CD4-positive, CD25-positive, alpha-beta regulatory T cell (primary cell): ENCODE measurements around the gene CLEC4E. TPM values are rescaled to one million over a fixed set of nuclear protein-coding genes. Genes with fewer than 3 reads are reported as not detected.
"Not testable (repeated sequence)": the region's sequence is repeated elsewhere in the genome, so short reads cannot be mapped to it uniquely, and the experiment has no call there.

Source experiments
- ATAC-seq, 2 donors: fragments of 150-1000 bp; cut with Tn5 transposase; one replicate each; pipeline ENCODE4 v1.10.0; 2021; ENCODE audit warnings: low read depth in 2 of 2, moderate number of reproducible peaks in 2 of 2, moderate library complexity in 1 of 2
- DNase-seq, 3 donors: peaks; one replicate each; pipeline versions ENCODE4 v3.0.0 to v3.0.0-alpha.2; 2012 to 2022; ENCODE audit warnings: mixed read lengths in 1 of 3
- H3K27ac ChIP-seq: one replicate; pipeline ENCODE4 v1.7.0; 2013; ENCODE audit warnings: mild to moderate bottlenecking, low read length; ENCODE audit not compliant: insufficient read depth, poor library complexity, severe bottlenecking
- H3K27me3 ChIP-seq: one replicate; pipeline ENCODE4 v1.7.0; 2013; ENCODE audit warnings: low read length; ENCODE audit not compliant: control insufficient read depth, insufficient read depth
- H3K36me3 ChIP-seq: one replicate; pipeline ENCODE4 v1.7.0; 2013; ENCODE audit warnings: mild to moderate bottlenecking, low read length, moderate library complexity; ENCODE audit not compliant: control insufficient read depth, insufficient read depth
- H3K4me1 ChIP-seq: 2 replicates; pipeline ENCODE4 v1.7.0; 2013; ENCODE audit warnings: mild to moderate bottlenecking, low read length; ENCODE audit not compliant: insufficient read depth, control insufficient read depth, poor library complexity, severe bottlenecking
- H3K4me3 ChIP-seq: one replicate; pipeline ENCODE4 v1.7.0; 2013; ENCODE audit warnings: low read depth, mild to moderate bottlenecking, low read length, moderate library complexity
- H3K9me3 ChIP-seq, 2 experiments: 1 replicate in 1 of 2; 2 replicates in 1 of 2; pipeline ENCODE4 v1.7.0; 2013; ENCODE audit warnings: low read length in 2 of 2, mild to moderate bottlenecking in 1 of 2, moderate library complexity in 1 of 2; ENCODE audit not compliant: control insufficient read depth in 2 of 2
- H3K27ac Mint-ChIP-seq, 3 donors: one replicate each; pipeline ENCODE4 v1.8.0; 2020 to 2022; ENCODE audit warnings: mild to moderate bottlenecking in 3 of 3, mixed read lengths in 3 of 3, moderate library complexity in 2 of 3
- H3K27me3 Mint-ChIP-seq: one replicate; pipeline ENCODE4 v1.8.0; 2022; ENCODE audit warnings: mild to moderate bottlenecking, mixed read lengths
- H3K36me3 Mint-ChIP-seq: one replicate; pipeline ENCODE4 v1.8.0; 2020; ENCODE audit warnings: mixed read lengths
- H3K4me1 Mint-ChIP-seq, 4 donors: one replicate each; pipeline ENCODE4 v1.8.0; 2020 to 2022; ENCODE audit warnings: mixed read lengths in 4 of 4, mild to moderate bottlenecking in 1 of 4
- H3K4me3 Mint-ChIP-seq, 4 donors: one replicate each; pipeline ENCODE4 v1.8.0; 2020 to 2022; ENCODE audit warnings: mild to moderate bottlenecking in 4 of 4, mixed read lengths in 4 of 4, moderate library complexity in 3 of 4
- H3K9me3 Mint-ChIP-seq, 7 donors: one replicate each; pipeline ENCODE4 v1.8.0; 2020 to 2022; ENCODE audit warnings: mixed read lengths in 7 of 7, mild to moderate bottlenecking in 3 of 7, moderate library complexity in 2 of 7
- polyA plus RNA-seq, 4 donors: library from polyadenylated mRNA; unstranded; fragments of 300-500 nt; fragmentation: Illumina TruSeq; gene quantifications; one replicate each; pipeline ENCODE4 v1.2.3, GENCODE V29; 2021
- total RNA-seq: library from RNA; stranded (reverse); gene quantifications from one replicate; pipeline ENCODE4 v1.2.3, GENCODE V29; 2022

The CLEC4E gene
- total and polyA plus RNA-seq, 5 donors from 2014 or later = 0.36 TPM; not detected in 4

- not testable (repeated sequence) for H3K9me3 ChIP-seq, H3K27me3 ChIP-seq, H3K36me3 ChIP-seq, H3K4me3 ChIP-seq, DNase-seq, H3K9me3 Mint-ChIP-seq, H3K36me3 Mint-ChIP-seq, H3K4me3 Mint-ChIP-seq, H3K27ac Mint-ChIP-seq, H3K27ac ChIP-seq, ATAC-seq, H3K4me1 ChIP-seq, H3K4me1 Mint-ChIP-seq, H3K27me3 Mint-ChIP-seq
Observed at GRCh38 chr12:8537820-8538219, 2.9 kb downstream of the CLEC4E start.

GRCh38 chr12:8532045-8532444 lies 8.7 kb downstream of the CLEC4E start:
- Histone ChIP-seq H3K4me3 (no peak overlapping the region), H3K4me1 (no peaks in the 10 kb centered on the region), H3K36me3 (no peaks in the 10 kb centered on the region), H3K27ac (no peak overlapping the region), H3K27me3 (peaks cover 15% of the 10 kb centered on the region), H3K9me3 (no peaks in the 10 kb centered on the region)
- peaks cover 0 to 2% (median 0%) of the 10 kb centered on the region in 7 donors for H3K9me3 Mint-ChIP-seq
- no peak for DNase-seq
- H3K4me1 Mint-ChIP-seq = no peaks in the 10 kb centered on the region
- ATAC-seq = no peak
- peaks cover 7% of the 10 kb centered on the region for H3K27me3 Mint-ChIP-seq
- H3K4me3 Mint-ChIP-seq = no peak overlapping the region
- no peaks in the 10 kb centered on the region for H3K36me3 Mint-ChIP-seq
- no peak overlapping the region for H3K27ac Mint-ChIP-seq

- Mint-ChIP-seq H3K36me3 (no peaks in the 10 kb centered on the region), H3K27ac (no peak overlapping the region), H3K4me3 (no peak overlapping the region), H3K9me3 (peaks cover 0 to 20% (median 6%) of the 10 kb centered on the region in 7 donors), H3K27me3 (peaks cover 18% of the 10 kb centered on the region), H3K4me1 (no peaks in the 10 kb centered on the region)
- Histone ChIP-seq H3K36me3 (no peaks in the 10 kb centered on the region), H3K4me1 (no peaks in the 10 kb centered on the region), H3K4me3 (no peak overlapping the region), H3K9me3 (no peaks in the 10 kb centered on the region), H3K27me3 (peaks cover 10% of the 10 kb centered on the region), H3K27ac (no peak overlapping the region)
- ATAC-seq = no peak
- no peak for DNase-seq
Observed at GRCh38 chr12:8527250-8528130, 13.2 kb downstream of the CLEC4E start.

DNA sequence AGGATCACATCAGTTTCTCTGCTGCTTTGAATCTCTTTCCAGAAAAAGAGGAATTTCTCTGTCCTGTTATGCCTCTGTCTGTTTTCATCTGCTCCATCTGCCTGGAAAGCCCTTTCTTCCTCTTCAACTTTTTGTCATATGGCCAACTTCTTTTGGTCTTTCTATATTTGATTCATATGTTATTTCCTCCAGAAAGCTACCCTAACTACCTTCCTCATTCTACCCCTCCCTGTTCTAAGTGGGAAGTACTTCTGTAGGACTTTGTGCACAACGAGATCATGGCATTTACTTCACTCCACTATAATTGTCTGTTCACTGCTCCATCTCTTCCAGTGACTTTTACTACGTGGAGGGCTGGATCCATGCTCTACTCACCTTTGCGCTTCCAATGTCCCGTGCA lies 21.5 kb downstream of the CLEC4E start:
- peaks cover 7% of the 10 kb centered on the region for H3K27me3 ChIP-seq
- H3K4me3 Mint-ChIP-seq = no peak overlapping the region

DNA sequence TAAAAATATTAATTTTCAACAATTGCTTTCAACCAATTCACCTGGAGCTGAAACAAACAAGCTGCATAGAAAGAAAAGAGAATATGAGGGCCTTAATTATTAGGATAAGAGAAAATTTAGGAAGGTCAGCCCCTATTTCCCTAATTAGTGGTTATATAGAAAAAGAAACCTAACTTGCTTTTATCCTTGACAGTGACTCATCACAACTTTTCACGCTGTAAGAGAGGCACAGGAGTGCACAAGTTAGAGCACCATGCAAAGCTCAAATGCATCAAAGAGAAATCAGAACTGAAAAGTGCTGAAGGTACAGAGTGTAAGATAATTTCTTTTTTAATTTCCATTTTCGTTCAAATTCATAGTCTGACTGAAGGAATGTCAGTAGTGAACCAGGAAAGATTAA lies 22.7 kb downstream of the CLEC4E start:
- H3K4me3 ChIP-seq = no peak overlapping the region
- H3K27ac ChIP-seq = no peak overlapping the region
- Mint-ChIP-seq H3K27me3 (peaks cover 24% of the 10 kb centered on the region), H3K27ac (no peak overlapping the region), H3K9me3 (no peaks in the 10 kb centered on the region), H3K4me1 (no peaks in the 10 kb centered on the region), H3K4me3 (no peak overlapping the region), H3K36me3 (no peaks in the 10 kb centered on the region)
- H3K36me3 ChIP-seq = no peaks in the 10 kb centered on the region
- H3K9me3 ChIP-seq = no peaks in the 10 kb centered on the region
- peaks cover 7% of the 10 kb centered on the region for H3K27me3 ChIP-seq
- no peak for DNase-seq
- no peak for ATAC-seq
- H3K4me1 ChIP-seq = no peaks in the 10 kb centered on the region

More for the DNA sequence above, 21.5 kb downstream of the CLEC4E start:
- H3K9me3 Mint-ChIP-seq = peaks cover 0 to 4% (median 0%) of the 10 kb centered on the region in 7 donors
- ATAC-seq (no peak), DNase-seq (no peak)
- H3K4me1 Mint-ChIP-seq = no peaks in the 10 kb centered on the region
- Histone ChIP-seq H3K36me3 (no peaks in the 10 kb centered on the region), H3K4me3 (no peak overlapping the region), H3K4me1 (no peaks in the 10 kb centered on the region), H3K27ac (no peak overlapping the region), H3K9me3 (no peaks in the 10 kb centered on the region)
- peaks cover 19% of the 10 kb centered on the region for H3K27me3 Mint-ChIP-seq
- no peaks in the 10 kb centered on the region for H3K36me3 Mint-ChIP-seq
- no peak overlapping the region for H3K27ac Mint-ChIP-seq

DNA sequence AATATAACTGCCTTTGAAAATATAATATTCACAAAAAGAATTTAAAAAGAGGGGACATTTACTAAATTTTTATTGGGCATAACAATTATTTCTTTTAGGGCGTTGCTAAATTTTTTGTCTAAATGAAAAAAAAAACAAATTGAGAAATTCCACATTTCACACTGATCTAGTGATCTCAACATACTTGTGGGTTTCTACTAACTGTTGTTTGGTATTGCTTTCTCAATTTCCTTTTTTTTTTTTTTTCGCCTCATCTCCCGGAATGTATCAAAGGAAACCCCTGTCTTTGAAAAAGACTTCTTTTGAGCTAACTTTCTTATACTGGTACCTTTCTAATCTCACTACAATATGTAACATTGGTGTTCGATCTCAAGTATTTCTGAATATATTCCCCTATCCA lies 27.4 kb downstream of the CLEC4E start, which contains the start of gene CLEC4D:
Gene CLEC4D, plus strand, starts transcription at position 248 of the 400 bp plus-strand sequence. CDS start 230 bp downstream, outside the sequence.
- no peaks in the 10 kb centered on the region for H3K36me3 ChIP-seq
- peaks cover 28% of the 10 kb centered on the region for H3K27me3 Mint-ChIP-seq
- no peaks in the 10 kb centered on the region for H3K36me3 Mint-ChIP-seq

GRCh38 chr12:8508910-8509841 lies 31.5 kb downstream of the CLEC4E start:
- H3K9me3 ChIP-seq = no peaks in the 10 kb centered on the region
- peaks cover 0 to 1% (median 0%) of the 10 kb centered on the region in 7 donors for H3K9me3 Mint-ChIP-seq
- no peak for ATAC-seq

More for the DNA sequence above, 27.4 kb downstream of the CLEC4E start, which contains the start of gene CLEC4D:
- H3K27ac Mint-ChIP-seq = no peak within 1 kb of the TSS
- H3K4me1 Mint-ChIP-seq = no peaks in the 10 kb centered on the region
- no peak within 1 kb of the TSS for H3K4me3 Mint-ChIP-seq
- no peak within 1 kb of the TSS for H3K27ac ChIP-seq
- ATAC-seq = no peak
- H3K9me3 ChIP-seq = no peaks in the 10 kb centered on the region
- no peaks in the 10 kb centered on the region for H3K4me1 ChIP-seq
- H3K9me3 Mint-ChIP-seq = no peaks in the 10 kb centered on the region
- no peak within 1 kb of the TSS for H3K4me3 ChIP-seq
- peaks cover 5% of the 10 kb centered on the region for H3K27me3 ChIP-seq
- no peak for DNase-seq

More at GRCh38 chr12:8508910-8509841, 31.5 kb downstream of the CLEC4E start:
- no peak overlapping the region for H3K27ac Mint-ChIP-seq
- H3K4me1 Mint-ChIP-seq = no peaks in the 10 kb centered on the region
- H3K4me1 ChIP-seq = no peaks in the 10 kb centered on the region
- peaks cover 2% of the 10 kb centered on the region for H3K27me3 ChIP-seq
- no peak overlapping the region for H3K27ac ChIP-seq
- H3K4me3 Mint-ChIP-seq = no peak overlapping the region
- no peak overlapping the region for H3K4me3 ChIP-seq
- no peaks in the 10 kb centered on the region for H3K36me3 Mint-ChIP-seq
- DNase-seq = no peak
- peaks cover 26% of the 10 kb centered on the region for H3K27me3 Mint-ChIP-seq
- H3K36me3 ChIP-seq = no peaks in the 10 kb centered on the region
